ENCODE data around the gene LILRA1.
"Not testable (repeated sequence)": the region's sequence is repeated elsewhere in the genome, so short reads cannot be mapped to it uniquely, and the experiment has no call there.

LILRA1 gene

DNA sequence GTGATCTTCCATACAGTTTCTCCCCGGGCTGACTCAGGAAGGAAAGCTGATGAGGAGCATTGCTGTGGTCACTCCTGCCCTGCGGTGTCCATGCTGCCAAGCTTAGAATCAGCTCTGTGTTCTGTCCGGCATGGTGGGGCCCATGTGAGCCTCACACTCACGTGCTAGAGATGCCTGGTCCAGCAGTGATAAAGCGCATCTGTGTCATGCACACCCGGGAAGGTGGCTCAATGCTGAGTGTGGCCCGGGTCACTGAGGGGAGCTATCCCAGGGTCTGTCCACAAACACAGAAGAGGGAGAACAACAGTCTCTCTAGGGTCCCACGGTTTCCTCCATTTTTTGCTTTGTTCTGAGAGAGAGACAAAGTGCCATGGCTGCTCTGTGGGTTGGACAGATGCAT, 33.3 kb downstream of the LILRA1 start:
- TF ChIP-seq, protein P1, sequence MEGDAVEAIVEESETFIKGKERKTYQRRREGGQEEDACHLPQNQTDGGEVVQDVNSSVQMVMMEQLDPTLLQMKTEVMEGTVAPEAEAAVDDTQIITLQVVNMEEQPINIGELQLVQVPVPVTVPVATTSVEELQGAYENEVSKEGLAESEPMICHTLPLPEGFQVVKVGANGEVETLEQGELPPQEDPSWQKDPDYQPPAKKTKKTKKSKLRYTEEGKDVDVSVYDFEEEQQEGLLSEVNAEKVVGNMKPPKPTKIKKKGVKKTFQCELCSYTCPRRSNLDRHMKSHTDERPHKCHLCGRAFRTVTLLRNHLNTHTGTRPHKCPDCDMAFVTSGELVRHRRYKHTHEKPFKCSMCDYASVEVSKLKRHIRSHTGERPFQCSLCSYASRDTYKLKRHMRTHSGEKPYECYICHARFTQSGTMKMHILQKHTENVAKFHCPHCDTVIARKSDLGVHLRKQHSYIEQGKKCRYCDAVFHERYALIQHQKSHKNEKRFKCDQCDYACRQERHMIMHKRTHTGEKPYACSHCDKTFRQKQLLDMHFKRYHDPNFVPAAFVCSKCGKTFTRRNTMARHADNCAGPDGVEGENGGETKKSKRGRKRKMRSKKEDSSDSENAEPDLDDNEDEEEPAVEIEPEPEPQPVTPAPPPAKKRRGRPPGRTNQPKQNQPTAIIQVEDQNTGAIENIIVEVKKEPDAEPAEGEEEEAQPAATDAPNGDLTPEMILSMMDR (IDR thresholded peaks at IDR 0.05; ENCODE audit: control insufficient read depth, insufficient read depth, low read depth, low read length, missing control alignments), result no peak
- no peak overlapping the region for H3K4me3 ChIP-seq (ENCODE audit: control insufficient read depth, low read depth, low read length)
- no peak for DNase-seq (ENCODE audit: low read depth)

DNA sequence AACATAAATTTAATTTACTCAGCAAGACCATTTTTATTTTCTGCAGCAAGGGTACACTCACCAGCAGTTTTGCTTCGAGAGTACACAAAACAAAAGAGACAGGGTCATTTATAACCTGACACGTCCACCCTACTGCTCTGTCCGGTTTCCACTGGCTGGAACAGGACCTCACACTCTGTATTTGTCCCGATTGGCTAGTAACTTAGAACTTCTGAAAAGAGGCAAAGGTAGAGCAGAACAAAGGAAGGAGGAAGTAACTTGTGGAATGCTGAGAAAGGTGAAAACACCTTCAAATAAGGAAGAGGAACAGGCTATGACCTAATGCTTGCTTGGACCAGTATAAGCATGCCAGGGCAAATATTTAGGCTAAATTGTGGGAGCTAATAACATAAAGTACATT, 34.5 kb downstream of the LILRA1 start:
- not testable (repeated sequence) for H3K4me3 ChIP-seq (ENCODE audit: control insufficient read depth, low read depth, low read length); DNase-seq (ENCODE audit: low read depth)

DNA sequence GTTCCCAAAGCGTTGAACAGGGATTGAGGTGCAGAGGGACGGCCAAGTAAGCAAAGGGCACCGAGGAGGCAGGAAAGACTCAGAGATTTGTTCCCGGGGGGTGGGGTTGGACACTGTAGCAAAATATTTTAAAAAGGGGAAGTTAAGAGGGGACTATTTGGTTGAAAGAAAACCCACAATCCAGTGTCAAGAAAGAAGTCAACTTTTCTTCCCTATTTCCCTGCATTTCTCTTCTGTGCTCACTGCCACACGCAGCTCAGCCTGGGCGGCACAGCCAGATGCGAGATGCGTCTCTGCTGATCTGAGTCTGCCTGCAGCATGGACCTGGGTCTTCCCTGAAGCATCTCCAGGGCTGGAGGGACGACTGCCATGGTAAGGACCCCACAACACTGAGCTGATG, 36.8 kb downstream of the LILRA1 start, which contains the start of gene LILRB1:
TSS of gene LILRB1 (plus strand) at position 223 of the 400 bp plus-strand sequence. CDS start 590 bp downstream, outside the sequence.
- DNase-seq (ENCODE audit: low read depth); H3K4me3 ChIP-seq (ENCODE audit: control insufficient read depth, low read depth, low read length): not testable (repeated sequence)

DNA sequence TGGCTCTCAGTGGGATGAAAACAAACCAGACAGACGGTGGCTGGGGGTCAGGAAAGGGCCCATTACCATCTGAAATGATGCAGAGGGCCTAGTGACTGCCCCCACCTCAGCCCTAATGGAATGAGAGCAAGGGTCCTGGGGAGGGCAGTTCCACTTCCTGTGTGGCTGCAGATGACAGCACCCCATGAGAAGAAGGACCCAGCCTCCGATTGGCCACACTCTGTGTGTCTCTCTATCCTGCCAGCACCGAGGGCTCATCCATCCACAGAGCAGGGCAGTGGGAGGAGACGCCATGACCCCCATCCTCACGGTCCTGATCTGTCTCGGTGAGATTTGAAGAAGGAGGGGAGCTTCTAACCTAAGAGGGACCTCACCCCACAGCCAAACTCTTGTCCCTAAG, 37.4 kb downstream of the LILRA1 start:
- no peak for DNase-seq (ENCODE audit: low read depth)
- TF ChIP-seq, protein P1 (IDR thresholded peaks at IDR 0.05; ENCODE audit: control insufficient read depth, insufficient read depth, low read depth, low read length, missing control alignments), result no peak
- H3K4me3 ChIP-seq (ENCODE audit: control insufficient read depth, low read depth, low read length), result no peak overlapping the region

DNA sequence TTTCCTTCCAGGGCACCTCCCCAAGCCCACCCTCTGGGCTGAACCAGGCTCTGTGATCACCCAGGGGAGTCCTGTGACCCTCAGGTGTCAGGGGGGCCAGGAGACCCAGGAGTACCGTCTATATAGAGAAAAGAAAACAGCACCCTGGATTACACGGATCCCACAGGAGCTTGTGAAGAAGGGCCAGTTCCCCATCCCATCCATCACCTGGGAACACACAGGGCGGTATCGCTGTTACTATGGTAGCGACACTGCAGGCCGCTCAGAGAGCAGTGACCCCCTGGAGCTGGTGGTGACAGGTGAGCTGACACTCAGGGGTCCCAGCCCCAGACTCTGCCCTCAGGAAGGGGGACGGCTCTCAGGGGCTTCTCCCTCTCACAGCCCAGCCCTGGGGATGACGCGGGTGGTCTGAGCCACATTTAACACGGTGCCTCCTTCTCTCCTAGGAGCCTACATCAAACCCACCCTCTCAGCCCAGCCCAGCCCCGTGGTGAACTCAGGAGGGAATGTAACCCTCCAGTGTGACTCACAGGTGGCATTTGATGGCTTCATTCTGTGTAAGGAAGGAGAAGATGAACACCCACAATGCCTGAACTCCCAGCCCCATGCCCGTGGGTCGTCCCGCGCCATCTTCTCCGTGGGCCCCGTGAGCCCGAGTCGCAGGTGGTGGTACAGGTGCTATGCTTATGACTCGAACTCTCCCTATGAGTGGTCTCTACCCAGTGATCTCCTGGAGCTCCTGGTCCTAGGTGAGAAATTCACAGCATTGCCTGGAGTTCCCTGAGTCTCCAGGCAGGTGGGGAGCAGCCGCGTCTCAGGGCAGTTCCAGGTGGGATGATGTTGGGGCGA, 38.3 kb downstream of the LILRA1 start:
- not testable (repeated sequence) for H3K4me3 ChIP-seq (ENCODE audit: control insufficient read depth, low read depth, low read length); DNase-seq (ENCODE audit: low read depth)

DNA sequence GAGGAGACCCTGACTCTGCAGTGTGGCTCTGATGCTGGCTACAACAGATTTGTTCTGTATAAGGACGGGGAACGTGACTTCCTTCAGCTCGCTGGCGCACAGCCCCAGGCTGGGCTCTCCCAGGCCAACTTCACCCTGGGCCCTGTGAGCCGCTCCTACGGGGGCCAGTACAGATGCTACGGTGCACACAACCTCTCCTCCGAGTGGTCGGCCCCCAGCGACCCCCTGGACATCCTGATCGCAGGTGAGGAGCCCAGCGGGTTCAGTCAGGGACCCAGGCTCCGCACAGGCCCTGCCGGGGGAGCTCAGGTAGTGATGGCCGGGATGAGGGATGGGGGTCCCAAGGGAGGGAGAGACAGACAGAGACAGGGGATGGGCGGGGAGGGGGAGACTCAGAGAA, 39.1 kb downstream of the LILRA1 start:
- not testable (repeated sequence) for DNase-seq (ENCODE audit: low read depth); H3K4me3 ChIP-seq (ENCODE audit: control insufficient read depth, low read depth, low read length)

DNA sequence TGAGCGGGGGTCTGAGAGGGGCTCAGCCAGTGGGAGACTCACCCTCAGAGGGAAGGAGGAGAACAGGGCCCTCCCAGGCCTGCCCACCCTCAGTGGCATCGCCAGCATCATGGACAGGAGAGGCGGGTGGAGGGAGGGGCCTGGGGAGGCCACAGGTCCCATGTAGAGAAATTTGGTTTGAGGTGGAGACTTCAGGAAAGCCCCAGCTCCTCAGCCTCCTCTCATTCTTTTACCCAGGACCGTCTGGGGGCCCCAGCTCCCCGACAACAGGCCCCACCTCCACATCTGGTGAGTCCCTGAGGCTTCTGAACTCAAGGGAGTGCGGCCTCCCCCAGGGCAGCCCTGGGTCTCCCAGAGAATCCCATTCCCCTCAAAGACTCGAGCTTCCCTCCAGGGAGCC, 40.0 kb downstream of the LILRA1 start:
- TF ChIP-seq, protein P1 (IDR thresholded peaks at IDR 0.05; ENCODE audit: control insufficient read depth, insufficient read depth, low read depth, low read length, missing control alignments), result no peak
- no peak overlapping the region for H3K4me3 ChIP-seq (ENCODE audit: control insufficient read depth, low read depth, low read length)
- DNase-seq (ENCODE audit: low read depth), result no peak

DNA sequence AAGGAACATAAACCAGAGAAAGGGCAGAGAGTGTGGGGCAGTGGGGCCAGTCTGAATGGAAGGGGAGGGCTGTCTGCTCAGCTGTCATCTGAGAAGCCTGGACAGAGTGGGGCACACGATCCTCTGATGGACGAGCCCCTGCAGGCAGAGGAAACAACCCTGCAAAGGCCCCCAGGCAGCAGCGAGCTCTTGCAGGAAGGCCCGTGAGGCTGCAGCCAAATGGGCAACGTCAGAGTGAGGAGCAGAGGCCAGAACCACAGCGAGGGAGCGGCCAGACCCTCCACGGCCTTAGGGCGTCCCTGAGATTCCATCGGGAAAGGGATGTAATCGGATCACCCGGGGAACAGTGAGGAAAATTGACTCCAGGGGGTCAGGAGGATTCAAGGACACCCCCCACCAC, 42.6 kb downstream of the LILRA1 start:
- not testable (repeated sequence) for DNase-seq (ENCODE audit: low read depth)

DNA sequence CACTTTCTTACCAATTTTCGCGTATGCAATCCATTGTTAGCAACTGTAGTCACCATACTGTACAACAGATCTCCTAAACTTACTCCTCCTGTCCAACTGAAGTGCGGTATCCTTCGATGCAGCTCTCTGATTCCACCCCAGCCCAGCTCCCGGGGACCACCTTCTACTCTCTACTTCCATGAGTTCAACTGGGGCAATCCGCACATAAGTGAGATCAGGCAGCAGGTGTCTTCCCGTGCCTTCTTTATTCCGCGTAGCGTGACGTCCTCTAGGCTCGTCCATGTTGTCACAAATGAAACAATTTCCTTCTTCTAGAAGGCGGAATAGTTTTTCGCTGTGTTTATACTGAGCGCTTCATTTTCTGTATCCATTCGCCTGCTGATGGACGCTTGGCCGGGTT, 45.3 kb downstream of the LILRA1 start:
- no peak overlapping the region for H3K4me3 ChIP-seq (ENCODE audit: control insufficient read depth, low read depth, low read length)
- no peak for DNase-seq (ENCODE audit: low read depth)
- TF ChIP-seq, protein P1 (IDR thresholded peaks at IDR 0.05; ENCODE audit: control insufficient read depth, insufficient read depth, low read depth, low read length, missing control alignments), result no peak

More for the DNA sequence above, 42.6 kb downstream of the LILRA1 start:
- H3K4me3 ChIP-seq (ENCODE audit: control insufficient read depth, low read depth, low read length), result not testable (repeated sequence)

DNA sequence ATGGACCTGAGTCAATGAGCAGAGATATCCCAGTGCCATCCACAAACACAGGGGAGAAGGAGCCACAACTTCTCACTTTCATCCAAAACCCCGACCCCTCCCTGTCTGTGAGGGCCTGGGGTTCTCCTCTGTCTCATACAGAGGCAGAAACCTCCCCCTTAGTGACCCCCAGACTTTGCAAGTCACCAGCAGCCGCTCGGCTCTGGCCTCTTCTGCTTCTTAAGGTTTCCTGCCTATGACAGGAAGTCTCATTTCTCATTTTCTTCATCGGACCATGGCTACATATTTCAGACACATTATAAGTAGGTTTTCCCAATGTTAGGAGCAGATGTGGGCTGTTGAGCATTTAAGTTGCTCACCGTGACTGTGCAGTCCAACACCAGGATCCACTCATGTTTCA, 49.5 kb downstream of the LILRA1 start:
- not testable (repeated sequence) for H3K4me3 ChIP-seq (ENCODE audit: control insufficient read depth, low read depth, low read length); DNase-seq (ENCODE audit: low read depth)

DNA sequence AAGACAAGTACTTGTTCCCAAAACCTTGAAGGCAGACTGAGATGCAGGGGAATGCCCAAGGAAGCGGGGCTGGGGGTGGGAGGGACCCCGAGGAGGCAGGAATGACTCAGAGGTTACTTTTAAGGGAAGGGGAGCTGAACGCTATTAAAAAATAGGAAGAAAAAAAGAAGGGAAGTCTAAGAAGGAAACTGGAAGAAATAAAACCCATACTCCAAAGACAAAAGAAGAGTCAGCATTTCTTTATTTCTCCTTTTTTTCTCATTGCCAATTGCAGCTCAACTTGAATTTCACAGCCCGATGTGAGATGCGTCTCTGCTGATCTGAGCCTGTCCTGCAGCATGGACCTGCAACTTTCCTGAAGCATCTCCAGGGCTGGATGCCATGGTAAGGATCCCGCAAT, 50.2 kb downstream of the LILRA1 start:
- not testable (repeated sequence) for H3K4me3 ChIP-seq (ENCODE audit: control insufficient read depth, low read depth, low read length); DNase-seq (ENCODE audit: low read depth)

Data from AG09309 (cell line).